Loucy (cell line): Measurements from ENCODE around the gene CSTPP1.

Source experiments
- H2AFZ ChIP-seq: fragments of 200-600 bp; sonication (generic); 2 replicates; pipeline ENCODE4 v1.6.0; 2016; ENCODE audit warnings: antibody characterized with exemption, mild to moderate bottlenecking, low read length, moderate library complexity
- H3F3A ChIP-seq: fragments of 200-600 bp; 2 replicates; pipeline ENCODE4 v1.6.0; 2016; ENCODE audit warnings: antibody characterized with exemption, low read depth, mild to moderate bottlenecking
- H3K27me3 ChIP-seq: fragments of 200-600 bp; sonication (generic); 2 replicates; pipeline ENCODE4 v1.6.1; 2014; ENCODE audit warnings: low read length, mild to moderate bottlenecking; ENCODE audit not compliant: insufficient read depth, poor library complexity, severe bottlenecking
- H3K36me3 ChIP-seq: fragments of 200-600 bp; sonication (generic); 2 replicates; pipeline ENCODE4 v1.6.1; 2016; ENCODE audit warnings: low read length; ENCODE audit not compliant: insufficient read depth
- H3K4me1 ChIP-seq: fragments of 200-600 bp; sonication (generic); 2 replicates; pipeline ENCODE4 v1.5.1; 2014; ENCODE audit warnings: low read length, mild to moderate bottlenecking; ENCODE audit not compliant: insufficient read depth, poor library complexity, severe bottlenecking
- H3K4me2 ChIP-seq: fragments of 200-600 bp; sonication (generic); 2 replicates; pipeline ENCODE4 v1.6.0; 2014; ENCODE audit warnings: antibody characterized with exemption, low read length, low read depth, mild to moderate bottlenecking; ENCODE audit not compliant: poor library complexity, severe bottlenecking
- H3K4me3 ChIP-seq: fragments of 200-600 bp; sonication (generic); 2 replicates; pipeline ENCODE4 v1.5.1; 2014; ENCODE audit warnings: low read length, mild to moderate bottlenecking, mixed read lengths; ENCODE audit not compliant: poor library complexity, severe bottlenecking
- H3K79me2 ChIP-seq: fragments of 200-600 bp; sonication (generic); 2 replicates; pipeline ENCODE4 v1.6.1; 2014; ENCODE audit warnings: low read length; ENCODE audit not compliant: insufficient read depth
- H3K9ac ChIP-seq: fragments of 200-600 bp; sonication (generic); 2 replicates; pipeline ENCODE4 v1.6.0; 2014; ENCODE audit warnings: mild to moderate bottlenecking, low read depth, low read length, moderate library complexity; ENCODE audit not compliant: poor library complexity, severe bottlenecking
- H3K9me2 ChIP-seq: fragments of 200-600 bp; sonication (generic); replicated peaks from 2 replicates; pipeline ENCODE4 v1.6.1; 2016; ENCODE audit warnings: low read depth, low read length, mixed read lengths
- H3K9me3 ChIP-seq: fragments of 200-600 bp; sonication (generic); 2 replicates; pipeline ENCODE4 v1.6.1; 2014; ENCODE audit warnings: mild to moderate bottlenecking, antibody characterized with exemption, low read length, low read depth; ENCODE audit not compliant: insufficient read depth
- H4K20me1 ChIP-seq: fragments of 200-600 bp; sonication (generic); 2 replicates; pipeline ENCODE4 v1.6.0; 2014; ENCODE audit warnings: antibody characterized with exemption, low read length, mild to moderate bottlenecking; ENCODE audit not compliant: insufficient read depth, poor library complexity, severe bottlenecking
- EZH2phosphoT487 ChIP-seq: fragments of 200-600 bp; IDR thresholded peaks from 2 replicates; pipeline ENCODE4 v1.6.1; 2018; ENCODE audit warnings: antibody characterized with exemption, mild to moderate bottlenecking, moderate library complexity, borderline replicate concordance
- TF ChIP-seq, protein P1 (sequence below): fragments of 200-600 bp; sonication (generic); conservative IDR thresholded peaks from 2 replicates; pipeline ENCODE4 v1.5.1; 2014; ENCODE audit warnings: mild to moderate bottlenecking, antibody characterized with exemption, low read length

Gene CSTPP1

DNA sequence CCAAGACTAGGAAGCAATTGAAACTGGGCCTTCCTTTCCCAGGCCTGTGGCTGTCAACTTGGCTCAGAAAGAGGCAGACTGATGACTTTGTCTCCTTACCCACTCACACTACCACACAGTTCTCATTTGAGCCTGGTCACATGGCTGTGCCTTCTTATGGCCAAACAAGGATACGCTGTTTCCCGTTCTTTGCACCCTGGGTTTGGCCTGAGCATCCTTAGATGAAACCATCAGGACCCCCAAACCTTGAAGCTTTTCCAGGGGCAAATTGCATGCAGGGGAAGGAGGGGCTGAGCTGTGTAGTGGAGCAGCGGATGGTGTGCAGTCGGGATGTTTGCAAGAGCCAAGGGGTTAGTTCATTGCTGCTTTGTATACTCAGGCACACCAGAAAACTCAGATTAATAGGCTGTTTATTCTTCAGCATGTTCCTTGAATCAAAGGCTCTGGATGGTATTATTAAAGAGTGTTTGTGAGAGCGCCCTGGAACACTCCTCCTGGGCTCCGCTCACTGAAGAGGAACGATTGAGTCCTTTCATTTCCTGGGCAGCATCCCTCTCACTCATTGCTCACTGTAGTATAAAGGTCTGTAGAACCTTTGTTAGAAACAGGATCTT, 170.3 kb downstream of the CSTPP1 start:
- Histone ChIP-seq H3K9ac (no peak overlapping the region), H3F3A (no peaks in the 10 kb centered on the region), H4K20me1 (no peaks in the 10 kb centered on the region), H3K36me3 (no peaks in the 10 kb centered on the region), H3K9me3 (no peaks in the 10 kb centered on the region), H2AFZ (no peak overlapping the region), H3K4me2 (no peak overlapping the region), H3K79me2 (no peaks in the 10 kb centered on the region), H3K9me2 (no peaks in the 10 kb centered on the region), H3K27me3 (no peaks in the 10 kb centered on the region), H3K4me3 (no peak overlapping the region), H3K4me1 (no peaks in the 10 kb centered on the region)
- TF ChIP-seq, protein P1, sequence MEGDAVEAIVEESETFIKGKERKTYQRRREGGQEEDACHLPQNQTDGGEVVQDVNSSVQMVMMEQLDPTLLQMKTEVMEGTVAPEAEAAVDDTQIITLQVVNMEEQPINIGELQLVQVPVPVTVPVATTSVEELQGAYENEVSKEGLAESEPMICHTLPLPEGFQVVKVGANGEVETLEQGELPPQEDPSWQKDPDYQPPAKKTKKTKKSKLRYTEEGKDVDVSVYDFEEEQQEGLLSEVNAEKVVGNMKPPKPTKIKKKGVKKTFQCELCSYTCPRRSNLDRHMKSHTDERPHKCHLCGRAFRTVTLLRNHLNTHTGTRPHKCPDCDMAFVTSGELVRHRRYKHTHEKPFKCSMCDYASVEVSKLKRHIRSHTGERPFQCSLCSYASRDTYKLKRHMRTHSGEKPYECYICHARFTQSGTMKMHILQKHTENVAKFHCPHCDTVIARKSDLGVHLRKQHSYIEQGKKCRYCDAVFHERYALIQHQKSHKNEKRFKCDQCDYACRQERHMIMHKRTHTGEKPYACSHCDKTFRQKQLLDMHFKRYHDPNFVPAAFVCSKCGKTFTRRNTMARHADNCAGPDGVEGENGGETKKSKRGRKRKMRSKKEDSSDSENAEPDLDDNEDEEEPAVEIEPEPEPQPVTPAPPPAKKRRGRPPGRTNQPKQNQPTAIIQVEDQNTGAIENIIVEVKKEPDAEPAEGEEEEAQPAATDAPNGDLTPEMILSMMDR, result no peak
- no peak for TF ChIP-seq EZH2phosphoT487

DNA sequence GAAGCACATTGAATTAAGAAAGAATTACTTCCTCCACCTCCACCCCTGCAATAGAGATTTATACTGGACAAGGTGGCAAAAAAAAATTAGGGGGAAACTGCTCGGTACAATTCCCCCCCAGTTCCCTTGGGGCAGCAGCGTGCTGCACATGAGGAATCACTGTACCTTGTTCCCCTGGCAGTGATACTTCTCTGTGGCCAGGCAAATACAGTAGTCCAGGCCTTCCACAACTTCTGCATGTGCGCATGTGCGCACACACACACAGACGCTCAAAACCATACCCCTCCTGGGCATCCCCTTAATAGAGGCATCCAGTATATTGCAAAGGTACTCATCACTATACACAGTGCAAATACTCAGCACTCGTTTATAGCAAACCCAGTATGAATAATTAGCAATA, 171.2 kb downstream of the CSTPP1 start:
- Histone ChIP-seq H2AFZ (no peak overlapping the region), H3K9me3 (no peaks in the 10 kb centered on the region), H3K4me2 (no peak overlapping the region), H4K20me1 (no peaks in the 10 kb centered on the region), H3K9me2 (no peaks in the 10 kb centered on the region), H3K79me2 (no peaks in the 10 kb centered on the region), H3K4me1 (no peaks in the 10 kb centered on the region), H3F3A (no peaks in the 10 kb centered on the region), H3K9ac (no peak overlapping the region), H3K27me3 (no peaks in the 10 kb centered on the region), H3K4me3 (no peak overlapping the region), H3K36me3 (no peaks in the 10 kb centered on the region)
- TF ChIP-seq, protein P1, result no peak
- TF ChIP-seq EZH2phosphoT487, result no peak

DNA sequence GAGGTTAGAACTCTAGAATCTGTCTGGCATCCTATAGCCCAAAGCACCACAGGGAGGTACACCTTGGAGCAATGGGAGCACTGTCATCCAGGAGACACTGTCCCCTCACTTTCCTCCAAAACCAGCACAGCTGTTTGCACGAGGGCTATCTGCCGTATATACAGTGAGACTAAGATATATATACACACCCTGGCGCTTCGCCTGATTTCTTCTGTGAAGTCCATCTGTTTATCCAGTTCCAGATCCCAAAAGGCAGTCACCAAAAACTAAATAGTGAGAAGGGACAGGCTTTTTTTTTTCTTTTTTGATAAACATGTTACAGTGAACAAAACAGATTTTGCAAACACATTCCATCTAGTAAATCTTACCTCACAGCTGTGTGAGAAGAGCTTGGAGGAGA, 171.7 kb downstream of the CSTPP1 start:
- Histone ChIP-seq H3K4me1 (no peaks in the 10 kb centered on the region), H3K9me2 (no peaks in the 10 kb centered on the region), H3F3A (no peaks in the 10 kb centered on the region), H4K20me1 (no peaks in the 10 kb centered on the region), H3K9ac (no peak overlapping the region), H3K79me2 (no peaks in the 10 kb centered on the region), H2AFZ (no peak overlapping the region), H3K4me2 (no peak overlapping the region), H3K4me3 (no peak overlapping the region), H3K27me3 (no peaks in the 10 kb centered on the region), H3K9me3 (no peaks in the 10 kb centered on the region), H3K36me3 (no peaks in the 10 kb centered on the region)
- no peak for TF ChIP-seq EZH2phosphoT487
- TF ChIP-seq, protein P1, result no peak
